T47D (cell line): ENCODE measurements around the gene GP5.
A peak's percentile ranks its signal among the peaks of the same experiment; 100 is the strongest.

Experiments used
- DNase-seq, 2 experiments: peaks; one replicate each; pipeline versions ENCODE4 v3.0.0 to v3.0.0-alpha.2; 2011 to 2012; ENCODE audit warnings: low read depth in 1 of 2, low spot score in 1 of 2
- JUND ChIP-seq: IDR thresholded peaks from 2 replicates; pipeline ENCODE4 v1.6.1; 2012; ENCODE audit warnings: low read depth
- in situ Hi-C: cut with HindIII; loops from 2 replicates; pipeline ENCODE4 v1.10.0; 2016; ENCODE audit warnings: low sequenced_read_pairs, low pct_unique_long_range_greater_than_20kb

Gene GP5

DNA sequence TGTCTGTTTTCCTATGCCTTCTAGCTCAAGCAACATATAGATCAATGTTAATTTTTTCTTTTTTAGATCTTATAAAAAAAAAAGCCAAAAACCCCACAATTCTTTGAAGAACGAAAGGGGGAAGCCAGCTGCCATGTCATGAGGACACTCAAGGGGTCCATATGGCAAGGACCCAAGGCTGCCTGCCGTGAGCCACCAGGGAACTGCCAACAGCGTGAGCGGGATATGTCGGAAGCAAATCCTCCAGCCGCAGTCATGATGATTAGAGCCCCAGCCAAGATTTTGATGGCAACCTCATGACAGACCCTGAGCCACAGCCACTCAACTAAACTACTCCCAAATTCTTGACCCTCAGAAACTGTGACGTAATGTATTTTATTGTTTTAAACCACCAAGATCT lies 6.5 kb downstream of the GP5 start:
- no peak for TF ChIP-seq JUND
- in situ Hi-C loops: no loop called here
- no peak for DNase-seq

DNA sequence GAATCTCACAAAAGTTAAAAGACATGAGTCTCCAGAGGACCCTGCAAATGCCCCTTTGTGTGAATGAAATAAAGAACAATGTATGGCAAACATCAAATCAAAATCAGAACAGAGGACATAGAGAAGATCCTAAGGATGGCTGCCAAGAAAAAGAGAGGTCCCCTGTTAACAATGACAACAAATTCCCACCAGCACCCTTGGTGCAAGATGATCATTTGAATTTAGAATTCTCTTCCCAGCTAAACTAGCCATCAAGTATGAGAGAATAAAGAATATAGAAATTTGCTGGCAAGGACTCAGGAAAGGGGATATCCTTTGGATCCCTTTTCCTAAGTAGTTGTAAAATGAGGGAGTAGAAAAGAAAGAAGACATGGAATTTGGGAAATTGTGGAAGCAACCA lies 8.2 kb downstream of the GP5 start:
- in situ Hi-C loops: no loop called here
- no peak for TF ChIP-seq JUND
- DNase-seq: no peak

DNA sequence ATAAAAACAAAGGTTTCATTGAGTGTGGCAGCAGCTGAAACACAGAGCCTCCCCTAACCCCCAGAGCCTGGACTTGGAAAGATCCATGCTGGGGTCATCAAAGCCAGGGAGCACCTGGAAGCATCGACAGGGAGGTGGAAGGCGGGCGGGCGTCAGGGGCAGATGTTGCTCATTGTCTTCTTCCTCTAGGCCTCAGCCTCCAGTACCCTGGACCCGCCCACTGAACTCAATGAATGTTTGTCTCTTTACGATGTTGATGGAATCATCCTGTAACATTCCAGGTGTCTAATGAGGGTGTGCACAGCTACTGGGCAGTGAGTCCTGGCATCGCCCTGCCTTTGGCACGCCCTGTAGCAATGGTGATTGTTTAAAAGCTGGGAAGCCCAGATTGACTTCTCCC lies 9.8 kb downstream of the GP5 start:
- no peak for TF ChIP-seq JUND
- in situ Hi-C loops: no loop called here
- no peak for DNase-seq

DNA sequence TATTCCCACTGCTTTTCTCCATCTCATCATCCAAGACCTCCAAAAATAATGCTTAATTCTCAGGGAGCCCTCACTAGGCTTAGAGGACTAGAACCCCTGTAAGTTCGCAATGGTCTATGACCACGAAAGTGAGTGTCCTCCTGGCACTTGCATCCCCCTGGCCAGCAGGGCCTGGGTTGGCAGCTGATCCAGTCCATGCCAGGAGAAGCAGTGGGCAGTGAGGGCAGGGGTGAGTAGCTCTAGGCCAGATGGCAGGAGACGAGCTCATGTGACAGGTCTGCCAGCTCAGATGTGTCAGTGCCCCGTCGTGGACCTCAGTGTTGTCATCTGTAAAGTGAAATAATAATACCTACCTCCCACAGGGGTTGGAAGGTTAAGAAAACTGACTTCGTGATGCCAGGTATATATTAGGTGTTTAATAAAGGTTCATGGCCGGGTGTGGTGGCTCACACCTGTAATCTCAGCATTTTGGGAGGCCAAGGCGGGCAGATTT lies 11.1 kb downstream of the GP5 start:
- in situ Hi-C loops: no loop called here
- TF ChIP-seq JUND: no peak
- DNase-seq: no peak

- DNase-seq: no peak
- no peak for TF ChIP-seq JUND
- in situ Hi-C loops: no loop called here
Measured at GRCh38 chr3:194387276-194387675, 11.8 kb downstream of the GP5 start.

DNA sequence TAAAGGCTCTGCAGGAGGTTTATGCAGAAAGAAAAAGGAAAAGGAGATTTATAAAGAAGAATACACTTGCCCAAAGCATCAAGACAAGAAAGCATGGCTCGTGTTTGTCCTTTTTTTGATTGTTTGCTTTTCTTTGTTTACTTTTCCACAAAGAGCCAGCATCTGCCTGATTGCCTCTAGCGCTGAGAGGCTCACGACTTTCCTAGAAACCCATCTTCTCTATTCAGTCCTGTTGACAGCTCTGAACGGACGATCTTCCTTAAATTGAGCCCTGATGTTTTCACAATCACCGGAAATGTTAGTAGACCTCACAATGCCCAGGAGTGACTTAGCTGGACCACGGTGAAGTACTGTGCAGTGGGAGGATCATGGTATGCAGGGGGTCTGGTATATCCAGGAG lies 12.4 kb downstream of the GP5 start:
- peak in 1 of 2 experiments; percentile 77 for DNase-seq
- in situ Hi-C loops: no loop called here

GRCh38 chr3:194386066-194386465 lies 13.0 kb downstream of the GP5 start:
- in situ Hi-C loops: no loop called here
- peak; percentile 49 to 77 for DNase-seq
- no peak for TF ChIP-seq JUND

More for the DNA sequence above, 12.4 kb downstream of the GP5 start:
- TF ChIP-seq JUND: no peak

DNA sequence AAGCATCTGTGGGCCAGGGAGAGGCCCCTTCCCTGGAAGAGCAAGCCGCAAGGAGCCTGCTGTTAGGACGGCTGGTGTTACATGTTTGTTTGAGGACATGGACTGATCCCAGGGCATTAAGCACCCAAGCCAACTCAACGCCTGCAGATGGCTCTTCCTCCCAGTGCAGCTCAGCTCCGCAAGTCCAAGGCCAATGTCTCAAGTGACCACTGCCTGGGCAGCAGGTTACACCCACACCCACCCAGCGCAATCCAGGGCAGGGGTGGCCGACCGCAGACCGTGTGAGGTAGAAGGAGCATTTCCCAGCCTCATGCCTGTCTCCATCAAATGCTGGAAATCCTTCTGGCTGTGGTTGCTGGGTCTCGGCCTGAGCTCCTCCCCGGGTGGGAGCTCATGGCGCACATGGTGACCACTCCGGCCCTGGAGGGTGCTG lies 14.5 kb downstream of the GP5 start:
- in situ Hi-C loops: no loop called here
- no peak for DNase-seq
- TF ChIP-seq JUND: no peak

GRCh38 chr3:194384156-194384555 lies 14.9 kb downstream of the GP5 start:
- no peak for DNase-seq
- no peak for TF ChIP-seq JUND
- in situ Hi-C loops: no loop called here

DNA sequence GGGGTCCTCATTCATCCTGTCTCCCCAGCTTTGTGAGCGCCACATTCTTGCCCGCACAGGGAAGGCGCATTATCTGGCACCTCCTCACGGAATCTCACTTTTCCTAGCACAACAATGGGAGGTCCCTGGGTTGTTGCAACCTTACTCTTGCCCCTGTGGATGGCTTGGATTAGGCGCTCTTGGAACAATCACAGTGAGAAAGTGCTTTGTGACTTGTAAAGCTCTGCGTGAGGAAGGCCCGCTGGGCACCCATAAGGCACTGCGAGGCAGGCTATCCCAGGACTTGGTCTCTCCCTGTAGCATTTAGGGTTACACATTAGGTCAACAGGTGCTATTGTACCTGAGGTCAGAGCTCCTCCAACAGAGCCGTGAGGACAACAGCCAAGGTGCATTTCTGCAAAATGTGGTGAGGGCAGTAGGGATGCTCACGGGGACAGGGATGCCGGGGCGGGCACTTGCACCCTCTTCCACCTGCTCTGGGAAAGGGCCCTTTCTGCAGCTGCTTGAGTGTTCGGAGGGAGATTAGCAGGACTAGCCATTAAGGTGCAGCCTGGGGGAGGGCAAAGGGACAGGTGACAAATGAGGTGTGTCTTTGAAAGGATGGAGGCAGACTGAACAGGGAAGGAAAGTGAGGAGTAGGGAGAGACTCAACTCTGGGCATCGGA lies 15.7 kb downstream of the GP5 start:
- in situ Hi-C loops: no loop called here
- DNase-seq: no peak
- TF ChIP-seq JUND: no peak

- no peak for TF ChIP-seq JUND
- DNase-seq: no peak
- in situ Hi-C loops: no loop called here
Measured at GRCh38 chr3:194382892-194383223, 16.2 kb downstream of the GP5 start.

GRCh38 chr3:194382196-194382891 lies 16.7 kb downstream of the GP5 start:
- DNase-seq: no peak
- TF ChIP-seq JUND: no peak
- in situ Hi-C loops: no loop called here

GRCh38 chr3:194381460-194381875 lies 17.6 kb downstream of the GP5 start:
- TF ChIP-seq JUND: no peak
- peak; percentile 83 to 93 for DNase-seq
- in situ Hi-C loops: no loop called here
